NCI-H1930 (cell line): ENCODE results near the gene F8A3.
"Not testable (repeated sequence)": the region's sequence is repeated elsewhere in the genome, so short reads cannot be mapped to it uniquely, and the experiment has no call there.

Source experiments
- DNase-seq, 2 experiments: peaks; one replicate each; lab custom pipeline; 2025; lab: John Stamatoyannopoulos, UW

F8A3 gene

GRCh38 chrX:155458471-155458870 lies at the start of gene F8A3:
TSS of gene F8A3 (minus strand) at chrX:155458620. CDS start at chrX:155458600, 20 bp downstream.
- DNase-seq: not testable (repeated sequence)

DNA sequence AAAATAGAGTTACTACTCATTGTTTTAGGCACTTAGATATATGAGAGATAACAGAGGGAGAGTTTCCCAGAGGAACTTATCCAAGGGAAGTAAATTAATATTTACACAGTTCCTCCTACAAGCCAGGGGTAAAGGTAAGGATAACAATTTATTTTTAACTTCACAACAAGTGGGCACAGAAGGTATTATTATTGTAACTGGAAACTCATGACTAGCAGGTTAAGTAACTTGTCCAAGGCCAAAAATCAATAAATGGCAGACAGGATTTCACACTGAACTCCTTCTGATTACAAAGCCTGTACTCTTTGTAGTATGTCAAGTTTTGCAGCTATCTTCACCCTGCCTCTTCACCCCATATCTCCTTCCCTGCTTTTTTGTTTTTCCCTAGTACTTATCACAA lies 46.9 kb upstream of the F8A3 start:
- DNase-seq: no peak

DNA sequence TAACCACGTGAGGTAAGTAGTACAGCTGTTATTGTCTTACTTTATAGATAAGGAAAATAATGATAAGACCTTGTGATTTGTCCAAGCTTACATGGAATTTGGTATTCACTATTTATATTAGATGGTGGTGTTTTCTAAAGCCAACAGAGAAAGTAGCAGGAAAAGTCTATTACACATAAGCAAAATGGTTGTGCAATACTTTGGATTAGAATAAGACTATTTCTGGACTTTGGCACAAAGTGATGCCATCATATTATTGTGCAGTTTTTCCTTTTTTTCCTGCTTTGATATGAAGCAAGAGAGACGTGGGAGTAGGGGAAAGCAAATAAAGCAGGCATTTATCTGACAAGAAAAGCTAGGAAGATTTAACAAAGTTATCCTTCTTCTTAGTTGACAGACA lies 36.7 kb upstream of the F8A3 start:
- not testable (repeated sequence) for DNase-seq

DNA sequence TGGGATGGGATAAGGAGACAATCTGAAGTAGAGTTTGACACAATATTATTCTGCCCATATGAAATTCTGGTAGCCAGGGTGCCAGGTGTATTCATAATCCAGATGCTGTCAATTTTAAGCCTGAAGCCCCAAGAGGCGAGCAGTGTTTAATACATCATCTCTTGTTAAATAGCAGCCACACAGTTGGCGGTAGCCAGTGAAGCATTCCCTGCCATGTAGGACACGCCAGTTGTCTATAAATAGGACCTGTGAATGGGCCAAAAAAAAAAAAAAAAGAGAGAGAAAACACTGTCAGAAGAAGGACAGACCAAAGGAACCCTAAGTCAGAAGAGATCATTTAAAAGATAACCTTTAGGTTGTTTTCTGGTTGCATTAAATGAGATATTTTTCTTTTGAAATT lies 33.0 kb upstream of the F8A3 start:
- not testable (repeated sequence) for DNase-seq

- DNase-seq: not testable (repeated sequence)
These were observed 18.7 kb upstream of the F8A3 start for GRCh38 chrX:155477136-155477535.

GRCh38 chrX:155466269-155466938 lies 8.0 kb upstream of the F8A3 start:
- DNase-seq: not testable (repeated sequence)

GRCh38 chrX:155460501-155460900 lies 2.1 kb upstream of the F8A3 start:
- DNase-seq: not testable (repeated sequence)

DNA sequence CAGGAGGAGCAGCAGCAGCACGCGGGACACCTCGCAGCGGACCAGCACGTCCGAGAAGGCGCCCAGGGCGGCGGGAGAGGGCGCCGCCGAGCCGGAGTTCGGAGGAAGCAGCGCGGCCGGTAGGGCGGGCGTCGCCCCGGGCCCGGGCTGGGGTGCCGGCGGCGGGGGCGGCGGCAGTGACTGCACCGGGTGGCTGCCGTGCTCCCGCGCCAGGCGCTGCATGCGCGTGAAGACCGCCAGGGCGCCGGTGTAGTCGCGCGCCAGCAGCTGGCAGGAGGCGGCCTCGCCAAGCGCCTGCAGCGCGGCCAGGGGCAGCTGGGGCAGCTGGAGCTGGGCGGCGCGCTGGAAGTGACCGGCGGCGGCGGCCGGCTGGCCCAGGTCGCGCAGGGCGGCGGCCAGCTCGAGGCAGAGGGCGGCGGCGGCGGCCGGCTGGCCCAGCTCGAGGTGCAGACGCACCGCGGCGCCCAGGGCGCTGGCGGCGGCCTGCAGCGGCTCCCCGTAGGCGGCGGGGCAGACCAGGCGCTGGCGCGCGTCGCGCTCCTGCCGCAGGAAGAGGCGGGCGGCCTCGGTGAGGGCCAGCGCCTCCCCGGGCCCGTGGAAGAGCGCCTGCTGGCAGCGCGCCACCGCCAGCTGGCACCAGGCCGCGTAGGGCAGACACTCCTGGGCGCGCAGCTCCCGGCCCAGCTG lies 516 bp downstream of the F8A3 start:
- DNase-seq: not testable (repeated sequence)

GRCh38 chrX:155441097-155441496 lies 17.3 kb downstream of the F8A3 start:
- no peak for DNase-seq

DNA sequence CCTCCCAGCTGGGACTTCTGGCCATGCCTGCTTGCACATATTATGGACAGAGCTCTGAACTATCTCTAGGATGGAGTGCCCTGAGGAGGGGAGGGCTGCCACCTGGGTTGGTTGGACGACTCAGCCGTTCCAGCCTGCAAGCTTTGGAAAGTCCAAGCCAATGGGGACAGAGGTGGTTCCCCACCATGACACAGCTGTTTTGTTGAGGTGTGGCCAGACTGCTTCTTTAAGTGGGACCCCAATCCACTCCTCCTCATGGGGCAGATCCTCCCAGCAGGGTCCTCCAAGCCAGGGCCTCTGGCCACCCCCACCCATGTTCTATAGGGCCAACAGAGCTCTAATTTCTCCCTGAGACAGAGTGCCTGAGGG lies 22.7 kb downstream of the F8A3 start:
- DNase-seq: no peak

GRCh38 chrX:155434906-155435743 lies 23.3 kb downstream of the F8A3 start:
- DNase-seq: no peak

DNA sequence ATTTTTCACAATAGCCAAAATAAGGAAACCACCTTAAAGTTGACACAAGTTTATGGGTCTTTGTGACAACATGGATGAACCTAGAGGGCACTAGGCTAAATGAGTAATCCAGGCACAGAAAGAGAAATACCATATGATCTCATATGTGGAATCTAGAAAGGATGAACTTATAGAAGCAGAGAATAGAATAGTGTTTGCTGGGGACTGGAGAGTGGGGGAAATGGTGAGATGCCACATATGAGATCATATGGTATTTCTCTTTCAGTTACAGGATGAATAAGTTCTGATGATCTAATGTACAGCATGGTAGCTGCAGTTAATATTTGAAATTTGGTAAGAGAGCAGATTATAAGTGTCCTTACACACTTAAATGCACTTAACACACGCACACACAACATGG lies 40.7 kb downstream of the F8A3 start:
- DNase-seq: no peak
